ENCODE data around the gene PDPK1. TPM values are rescaled to one million over a fixed set of nuclear protein-coding genes. Genes with fewer than 3 reads are reported as not detected.
A peak's percentile ranks its signal among the peaks of the same experiment; 100 is the strongest.

Gene PDPK1
- total RNA-seq, 4 donors from 2014 or later, result 31.6 to 49.8 (median 47.8) TPM

DNA sequence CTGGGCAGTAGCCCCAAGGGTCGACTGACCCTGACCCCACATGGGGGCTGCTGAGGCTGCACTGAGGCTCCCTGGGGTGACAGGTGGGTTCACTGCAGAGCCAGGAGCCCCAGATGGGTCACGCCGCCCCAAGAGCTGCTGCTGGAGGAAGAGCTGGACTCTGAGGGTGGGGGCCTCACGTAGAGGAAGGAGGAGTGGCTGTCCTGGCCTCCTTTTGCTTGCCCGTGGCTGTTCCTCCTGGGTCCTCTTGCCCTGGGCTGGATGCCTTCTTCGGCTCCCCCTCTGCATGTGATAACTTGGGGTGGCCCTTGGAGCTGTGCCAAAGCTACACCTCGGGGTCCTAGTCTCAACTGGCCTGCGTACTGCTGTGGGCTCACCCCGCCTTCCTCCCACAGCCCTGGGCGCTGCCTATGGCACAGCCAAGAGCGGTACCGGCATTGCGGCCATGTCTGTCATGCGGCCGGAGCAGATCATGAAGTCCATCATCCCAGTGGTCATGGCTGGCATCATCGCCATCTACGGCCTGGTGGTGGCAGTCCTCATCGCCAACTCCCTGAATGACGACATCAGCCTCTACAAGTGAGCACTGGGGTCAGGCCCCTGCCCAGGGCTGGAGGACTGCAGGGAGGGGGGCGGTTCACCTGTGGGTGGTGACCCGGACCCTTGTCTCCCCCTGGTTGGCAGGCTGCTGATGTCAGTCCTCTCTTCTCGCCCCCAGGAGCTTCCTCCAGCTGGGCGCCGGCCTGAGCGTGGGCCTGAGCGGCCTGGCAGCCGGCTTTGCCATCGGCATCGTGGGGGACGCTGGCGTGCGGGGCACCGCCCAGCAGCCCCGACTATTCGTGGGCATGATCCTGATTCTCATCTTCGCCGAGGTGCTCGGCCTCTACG, 18.8 kb upstream of the PDPK1 start:
- Histone ChIP-seq H3K36me3 (peaks cover 15% of the 10 kb centered on the region), H3K9me3 (no peaks in the 10 kb centered on the region), H3K27me3 (no peaks in the 10 kb centered on the region), H3K27ac (peak overlapping the region; percentile 99), H3K4me1 (peaks cover 75% of the 10 kb centered on the region), H3K4me3 (peak overlapping the region; percentile 82)
- no peak for TF ChIP-seq POLR2AphosphoS5 (IDR thresholded peaks at IDR 0.05)
- TF ChIP-seq POLR2A (IDR thresholded peaks at IDR 0.05), result no peak
- TF ChIP-seq EP300 (IDR thresholded peaks at IDR 0.05), result no peak
- 87% methylated on average over 18 of the region's 39 CpGs for WGBS
- peak; percentile 80 to 81 for DNase-seq (ENCODE audit: low spot score in 2 of 2)

DNA sequence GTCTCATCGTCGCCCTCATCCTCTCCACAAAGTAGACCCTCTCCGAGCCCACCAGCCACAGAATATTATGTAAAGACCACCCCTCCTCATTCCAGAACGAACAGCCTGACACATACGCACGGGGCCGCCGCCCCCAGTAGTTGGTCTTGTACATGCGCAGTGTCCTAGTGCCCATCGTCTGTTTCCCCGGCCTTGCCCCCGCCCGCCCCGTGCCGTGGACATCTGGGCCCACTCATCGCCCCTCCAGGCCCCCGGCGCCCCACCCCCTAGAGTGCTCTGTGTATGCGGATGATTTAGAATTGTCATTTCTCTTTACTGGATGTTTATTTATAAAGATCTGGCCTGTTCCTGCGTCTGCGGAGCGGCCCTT, 18.1 kb upstream of the PDPK1 start:
- H3K27ac ChIP-seq, result peak overlapping the region; percentile 99
- H3K36me3 ChIP-seq, result peaks cover 22% of the 10 kb centered on the region
- H3K4me3 ChIP-seq, result peak overlapping the region; percentile 82
- TF ChIP-seq EP300 (IDR thresholded peaks at IDR 0.05) (no peak), POLR2A (IDR thresholded peaks at IDR 0.05) (no peak)
- peak in 1 of 2 donors; percentile 81 for DNase-seq (ENCODE audit: low spot score in 2 of 2)
- no peaks in the 10 kb centered on the region for H3K9me3 ChIP-seq
- H3K27me3 ChIP-seq, result no peaks in the 10 kb centered on the region
- WGBS, result 52% methylated on average over 16 of the region's 22 CpGs
- peaks cover 77% of the 10 kb centered on the region for H3K4me1 ChIP-seq

GRCh38 chr16:2520097-2520783, 17.6 kb upstream of the PDPK1 start, which contains the start of gene AMDHD2:
AMDHD2 (plus strand) TSS chr16:2520371; CDS start chr16:2520459, 88 bp downstream.
- peak within 1 kb of the TSS; percentile 82 for H3K4me3 ChIP-seq
- no peaks in the 10 kb centered on the region for H3K9me3 ChIP-seq
- H3K27ac ChIP-seq, result peak within 1 kb of the TSS; percentile 99
- peaks cover 72% of the 10 kb centered on the region for H3K4me1 ChIP-seq
- 0% methylated on average over 3 of the region's 83 CpGs for whole genome bisulfite sequencing
- H3K27me3 ChIP-seq, result no peaks in the 10 kb centered on the region
- peak; percentile 94 to 96 for DNase-seq (ENCODE audit: low spot score in 2 of 2)
- peaks cover 26% of the 10 kb centered on the region for H3K36me3 ChIP-seq
- TF ChIP-seq EP300 (IDR thresholded peaks at IDR 0.05), result no peak
- TF ChIP-seq POLR2AphosphoS5 (IDR thresholded peaks at IDR 0.05), result peak; percentile 42 to 82 (median 77)

DNA sequence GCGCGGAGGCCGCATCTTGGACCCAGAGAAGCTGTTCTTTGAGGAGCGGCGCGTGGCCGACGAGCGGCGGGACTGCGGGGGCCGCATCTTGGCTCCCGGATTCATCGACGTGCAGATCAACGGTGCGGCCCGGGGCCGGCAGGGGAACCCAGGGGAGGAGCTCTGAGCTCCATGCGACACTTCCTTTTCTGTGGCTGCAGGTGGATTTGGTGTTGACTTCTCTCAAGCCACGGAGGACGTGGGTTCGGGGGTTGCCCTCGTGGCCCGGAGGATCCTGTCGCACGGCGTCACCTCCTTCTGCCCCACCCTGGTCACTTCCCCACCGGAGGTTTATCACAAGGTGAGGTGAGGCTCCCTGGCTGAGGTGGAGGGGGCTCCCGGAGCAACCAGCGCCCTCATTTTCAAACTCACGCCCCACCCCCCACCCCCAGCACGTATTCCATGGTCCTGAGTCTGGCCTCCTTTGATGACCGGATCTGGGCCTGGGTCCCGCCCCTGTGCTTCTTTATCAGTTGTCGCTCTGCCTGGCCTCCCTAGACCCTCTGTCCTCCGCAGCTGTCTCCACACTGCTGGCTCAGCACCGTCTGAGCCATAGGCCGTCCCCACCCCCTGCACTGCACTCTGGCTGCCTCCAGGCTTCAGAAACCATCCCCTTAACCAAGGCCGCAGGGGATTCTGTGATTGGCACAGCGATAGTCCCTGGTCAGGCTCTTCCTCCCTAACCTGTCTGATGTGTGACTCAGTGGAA, 16.9 kb upstream of the PDPK1 start:
- H3K9me3 ChIP-seq, result no peaks in the 10 kb centered on the region
- DNase-seq (ENCODE audit: low spot score in 2 of 2), result peak; percentile 76 to 85
- 53% methylated on average over 8 of the region's 41 CpGs for WGBS
- no peaks in the 10 kb centered on the region for H3K27me3 ChIP-seq
- peak overlapping the region; percentile 99 for H3K27ac ChIP-seq
- no peak for TF ChIP-seq EP300 (IDR thresholded peaks at IDR 0.05)
- peak in 1 of 2 donors; percentile 13 for TF ChIP-seq CTCF (IDR thresholded peaks at IDR 0.05)
- no peak for TF ChIP-seq POLR2A (IDR thresholded peaks at IDR 0.05)
- TF ChIP-seq POLR2AphosphoS5 (IDR thresholded peaks at IDR 0.05), result no peak
- H3K36me3 ChIP-seq, result peaks cover 33% of the 10 kb centered on the region
- peak overlapping the region; percentile 82 for H3K4me3 ChIP-seq
- peaks cover 66% of the 10 kb centered on the region for H3K4me1 ChIP-seq

- TF ChIP-seq POLR2A (IDR thresholded peaks at IDR 0.05) (no peak), EP300 (IDR thresholded peaks at IDR 0.05) (no peak), CTCF (IDR thresholded peaks at IDR 0.05) (no peak), POLR2AphosphoS5 (IDR thresholded peaks at IDR 0.05) (no peak)
- peaks cover 61% of the 10 kb centered on the region for H3K36me3 ChIP-seq
- H3K4me3 ChIP-seq, result no peak overlapping the region
- H3K27ac ChIP-seq, result no peak overlapping the region
- H3K27me3 ChIP-seq, result no peaks in the 10 kb centered on the region
- WGBS, result 82% methylated on average over 6 of the region's 6 CpGs
- no peak for DNase-seq (ENCODE audit: low spot score in 2 of 2)
- H3K4me1 ChIP-seq, result peaks cover 40% of the 10 kb centered on the region
- H3K9me3 ChIP-seq, result no peaks in the 10 kb centered on the region
Measured at GRCh38 chr16:2523801-2524231, 14.0 kb upstream of the PDPK1 start.

DNA sequence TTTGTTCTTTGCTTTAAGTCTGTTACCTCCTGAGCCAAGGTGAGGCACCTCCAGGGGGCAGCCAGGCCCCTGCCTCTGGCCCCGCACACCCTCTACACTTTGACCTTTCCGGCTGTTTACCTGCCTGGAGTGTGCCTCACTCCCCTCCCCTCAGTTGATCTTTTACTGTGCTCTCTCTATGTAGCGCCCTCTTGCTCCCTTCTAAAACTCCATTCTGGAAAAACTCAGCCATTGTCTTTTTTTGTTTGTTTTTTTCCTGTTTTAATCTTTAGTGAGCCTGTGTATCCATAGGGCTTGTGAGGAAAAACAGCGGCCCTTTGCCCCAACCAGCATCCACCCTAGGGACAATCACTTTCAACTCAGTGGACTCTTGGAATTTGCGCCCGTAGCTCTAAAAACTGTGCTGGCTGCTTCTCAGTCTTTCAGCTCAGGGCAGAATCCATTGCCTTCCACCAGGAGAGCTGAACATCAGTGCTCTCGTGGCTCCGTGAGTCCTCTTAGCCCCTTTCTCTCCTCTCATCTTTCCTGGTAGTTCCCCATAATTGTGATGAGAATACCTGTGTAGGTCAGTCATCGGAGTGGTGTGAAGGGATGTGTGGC, 13.4 kb upstream of the PDPK1 start:
- peaks cover 34% of the 10 kb centered on the region for H3K4me1 ChIP-seq
- peaks cover 65% of the 10 kb centered on the region for H3K36me3 ChIP-seq
- WGBS, result 96% methylated on average over 9 of the region's 9 CpGs
- H3K9me3 ChIP-seq, result no peaks in the 10 kb centered on the region
- DNase-seq (ENCODE audit: low spot score in 2 of 2), result no peak
- TF ChIP-seq POLR2AphosphoS5 (IDR thresholded peaks at IDR 0.05), result no peak
- no peak for TF ChIP-seq CTCF (IDR thresholded peaks at IDR 0.05)
- no peak for TF ChIP-seq POLR2A (IDR thresholded peaks at IDR 0.05)
- TF ChIP-seq EP300 (IDR thresholded peaks at IDR 0.05), result no peak
- H3K4me3 ChIP-seq, result no peak overlapping the region
- no peaks in the 10 kb centered on the region for H3K27me3 ChIP-seq
- no peak overlapping the region for H3K27ac ChIP-seq

All from suprapubic skin (tissue), 4 donors.